DND-41 (cell line): Measurements from ENCODE around the gene TRMT11.

Experiments
- EZH2 ChIP-seq: IDR thresholded peaks from 3 replicates; pipeline ENCODE4 v1.6.1; 2012; ENCODE audit warnings: borderline replicate concordance, low read depth, mild to moderate bottlenecking, moderate library complexity, low read length, inconsistent platforms; ENCODE audit not compliant: severe bottlenecking
- TF ChIP-seq, protein P1 (sequence below): IDR thresholded peaks from 2 replicates; pipeline ENCODE4 v1.5.1; 2012; ENCODE audit warnings: borderline replicate concordance, low read length, moderate library complexity, mild to moderate bottlenecking; ENCODE audit not compliant: poor library complexity, severe bottlenecking; ENCODE audit errors: extremely low read depth

- TF ChIP-seq, protein P1, sequence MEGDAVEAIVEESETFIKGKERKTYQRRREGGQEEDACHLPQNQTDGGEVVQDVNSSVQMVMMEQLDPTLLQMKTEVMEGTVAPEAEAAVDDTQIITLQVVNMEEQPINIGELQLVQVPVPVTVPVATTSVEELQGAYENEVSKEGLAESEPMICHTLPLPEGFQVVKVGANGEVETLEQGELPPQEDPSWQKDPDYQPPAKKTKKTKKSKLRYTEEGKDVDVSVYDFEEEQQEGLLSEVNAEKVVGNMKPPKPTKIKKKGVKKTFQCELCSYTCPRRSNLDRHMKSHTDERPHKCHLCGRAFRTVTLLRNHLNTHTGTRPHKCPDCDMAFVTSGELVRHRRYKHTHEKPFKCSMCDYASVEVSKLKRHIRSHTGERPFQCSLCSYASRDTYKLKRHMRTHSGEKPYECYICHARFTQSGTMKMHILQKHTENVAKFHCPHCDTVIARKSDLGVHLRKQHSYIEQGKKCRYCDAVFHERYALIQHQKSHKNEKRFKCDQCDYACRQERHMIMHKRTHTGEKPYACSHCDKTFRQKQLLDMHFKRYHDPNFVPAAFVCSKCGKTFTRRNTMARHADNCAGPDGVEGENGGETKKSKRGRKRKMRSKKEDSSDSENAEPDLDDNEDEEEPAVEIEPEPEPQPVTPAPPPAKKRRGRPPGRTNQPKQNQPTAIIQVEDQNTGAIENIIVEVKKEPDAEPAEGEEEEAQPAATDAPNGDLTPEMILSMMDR, result no peak
- TF ChIP-seq EZH2, result no peak
These were observed 97.5 kb downstream of the TRMT11 start for GRCh38 chr6:126083875-126084274.
